Activated CD4-positive, alpha-beta memory T cell treated with anti-CD3 and anti-CD28 coated beads for 36 hours (primary cell): Measurements from ENCODE around the gene SNN. TPM values are rescaled to one million over a fixed set of nuclear protein-coding genes. Genes with fewer than 3 reads are reported as not detected.

ENCODE experiments used
- CTCF ChIA-PET: fragments of 350-600 bp; sonication (Branson Sonifier 250); formaldehyde crosslinking; loops from one replicate; lab custom pipeline; 2021; ENCODE audit warnings: antibody characterized with exemption, inconsistent platforms; lab: Charles Lee
- POLR2A ChIA-PET: fragments of 350-600 bp; sonication (Branson Sonifier 250); formaldehyde crosslinking; loops from one replicate; lab custom pipeline; 2021; ENCODE audit warnings: antibody characterized with exemption; lab: Charles Lee
- DNase-seq: peaks from one replicate; pipeline ENCODE4 v3.0.0-alpha.2; 2020
- H3K27ac Mint-ChIP-seq: one replicate; pipeline ENCODE4 v1.8.0; 2021; ENCODE audit warnings: mixed read lengths
- H3K27me3 Mint-ChIP-seq: one replicate; pipeline ENCODE4 v1.8.0; 2021; ENCODE audit warnings: mixed read lengths
- H3K36me3 Mint-ChIP-seq: one replicate; pipeline ENCODE4 v1.8.0; 2021; ENCODE audit warnings: mixed read lengths
- H3K4me1 Mint-ChIP-seq: one replicate; pipeline ENCODE4 v1.8.0; 2021; ENCODE audit warnings: low read depth, mixed read lengths
- H3K4me3 Mint-ChIP-seq: one replicate; pipeline ENCODE4 v1.8.0; 2021; ENCODE audit warnings: mild to moderate bottlenecking, mixed read lengths
- H3K9me3 Mint-ChIP-seq: one replicate; pipeline ENCODE4 v1.8.0; 2021; ENCODE audit warnings: mixed read lengths
- intact Hi-C: fragments of 100-400 bp; cut with micrococcal nuclease; formaldehyde crosslinking; loops from one replicate; pipeline ENCODE4 v1.15.1; 2023
- total RNA-seq, 2 experiments: library from RNA; stranded (reverse); gene quantifications; one replicate each; pipeline ENCODE4 v1.2.3, GENCODE V29; 2021

SNN gene
- total RNA-seq, 2 experiments from 2014 or later = 9.1 TPM

DNA sequence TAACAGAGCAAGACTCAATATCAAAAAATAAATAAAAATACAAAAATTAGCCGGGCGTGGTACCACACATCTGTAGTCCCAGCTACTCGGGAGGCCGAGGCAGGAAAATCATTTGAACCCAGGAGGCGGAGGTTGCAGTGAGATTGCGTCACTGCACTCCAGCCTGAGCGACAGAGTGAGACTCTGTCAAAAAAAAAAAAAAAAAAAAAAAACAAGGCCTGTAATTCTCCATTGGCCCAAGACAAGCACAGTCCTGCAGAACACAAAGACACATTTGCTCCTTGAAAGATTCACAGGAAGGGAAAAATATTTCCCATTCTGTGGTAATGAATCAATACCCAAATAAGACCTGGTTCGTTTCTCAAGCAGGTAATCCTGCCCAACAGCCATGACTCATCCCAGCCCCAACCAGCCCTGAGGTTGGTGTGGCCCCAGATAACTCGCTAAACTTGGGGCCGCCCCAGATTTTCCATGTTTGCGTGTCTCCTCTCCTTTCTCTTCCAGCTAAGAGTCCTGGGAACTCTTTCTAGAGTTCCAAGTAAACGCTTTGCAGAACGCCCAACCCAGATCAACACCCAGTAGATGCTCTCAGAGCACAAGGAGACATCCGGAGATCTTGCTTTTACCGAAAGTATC is 40.3 kb upstream of the SNN start:
- Mint-ChIP-seq H3K27me3 (no peaks in the 10 kb centered on the region), H3K4me1 (peaks cover 26% of the 10 kb centered on the region), H3K36me3 (no peaks in the 10 kb centered on the region), H3K9me3 (no peaks in the 10 kb centered on the region), H3K4me3 (no peak overlapping the region), H3K27ac (no peak overlapping the region)
- intact Hi-C loops = no loop called here
- no peak for DNase-seq
- ChIA-PET CTCF (interaction anchor here (1.5 kb wide), 1 partner anchor 14 kb away, joined by 5 read pairs; no protein-coding TSS in a partner anchor), POLR2A (no interaction called here)

DNA sequence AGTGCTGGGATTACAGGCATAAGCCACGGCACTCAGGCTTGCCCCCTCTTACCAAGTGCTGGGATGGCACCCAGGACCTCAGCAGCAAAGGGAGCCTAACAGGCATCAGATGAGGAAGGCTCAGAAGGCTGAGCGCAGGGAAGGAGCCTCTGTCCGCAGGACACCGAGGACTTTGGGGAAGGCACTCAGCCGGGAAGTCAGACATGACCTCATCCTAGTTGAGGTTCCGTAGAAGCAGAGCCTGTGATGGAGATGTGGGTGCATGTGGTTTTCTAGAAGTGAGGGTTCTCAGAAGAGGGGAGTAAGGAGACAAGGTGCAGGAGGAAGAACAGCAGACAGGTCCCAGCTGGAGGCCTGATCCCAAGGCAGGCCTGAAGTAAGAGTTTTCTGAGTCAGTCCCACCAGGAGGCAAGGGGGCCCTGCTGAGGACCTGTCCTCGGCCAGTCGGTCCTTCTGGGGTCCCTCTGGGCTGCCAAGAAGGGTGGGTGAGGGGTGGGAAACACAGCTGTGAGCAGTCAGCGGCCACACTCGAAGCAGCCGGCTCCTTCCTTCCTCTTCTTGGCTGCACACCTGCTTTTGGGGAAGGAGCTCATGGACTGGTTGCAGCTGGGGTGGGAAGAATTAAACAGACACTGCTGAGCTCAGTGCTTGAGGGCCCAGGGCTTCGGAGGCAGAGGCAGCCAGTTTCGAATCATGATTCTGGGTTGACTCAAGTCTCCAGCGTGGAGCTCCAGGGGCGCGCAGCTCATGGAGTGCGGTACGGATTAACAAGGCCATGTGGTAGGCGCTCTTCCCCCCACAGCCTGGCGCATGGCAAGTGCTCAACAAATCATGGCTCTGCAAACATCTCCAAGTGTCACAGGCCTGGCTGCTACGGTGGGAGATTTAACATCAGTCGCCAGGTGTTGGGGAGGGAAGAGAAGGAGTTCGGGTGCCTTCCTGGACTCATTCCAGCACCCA is 38.9 kb upstream of the SNN start:
- intact Hi-C loops = no loop called here
- POLR2A ChIA-PET = no interaction called here
- no peak for DNase-seq
- no peaks in the 10 kb centered on the region for H3K36me3 Mint-ChIP-seq
- no peaks in the 10 kb centered on the region for H3K9me3 Mint-ChIP-seq
- H3K4me3 Mint-ChIP-seq = no peak overlapping the region
- H3K27ac Mint-ChIP-seq = no peak overlapping the region
- CTCF ChIA-PET = interaction anchor here (1.7 kb wide), 1 partner anchor 97 kb away, joined by 4 read pairs; no protein-coding TSS in a partner anchor
- no peaks in the 10 kb centered on the region for H3K27me3 Mint-ChIP-seq
- H3K4me1 Mint-ChIP-seq = peaks cover 30% of the 10 kb centered on the region

DNA sequence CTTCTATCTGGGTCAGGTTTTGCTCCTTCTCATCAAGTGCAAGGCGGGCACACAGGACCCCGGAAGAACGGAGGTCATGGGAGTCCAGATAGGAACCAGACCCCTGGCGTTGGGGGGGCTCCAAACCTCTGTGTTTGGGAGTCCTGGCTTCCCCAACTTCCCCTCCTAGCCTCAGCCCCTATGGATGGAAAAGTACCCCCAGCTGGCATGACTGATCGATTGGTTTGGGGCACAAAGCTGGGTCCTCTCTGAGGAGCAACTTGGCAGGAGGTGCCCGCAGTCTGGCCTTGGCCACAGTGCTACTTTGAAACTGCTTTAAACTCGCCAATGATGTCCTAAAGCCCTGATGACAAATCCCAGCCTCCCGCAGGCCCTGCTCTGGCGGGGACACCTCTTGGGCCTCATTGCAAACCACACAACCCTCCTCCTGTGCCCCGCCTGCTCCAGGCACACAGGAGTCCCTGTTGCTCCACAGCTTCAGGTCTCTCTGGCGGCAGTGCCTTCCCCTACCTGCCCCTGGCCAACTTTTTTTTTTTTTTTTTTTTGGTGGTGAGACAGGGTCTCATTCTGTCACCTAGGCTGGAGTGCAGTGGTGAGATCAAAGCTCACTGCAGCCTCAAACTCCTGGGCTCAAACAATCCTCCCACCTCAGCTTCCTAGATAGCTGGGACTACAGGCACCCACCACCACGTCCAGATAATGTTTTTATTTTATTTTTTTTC is 38.0 kb upstream of the SNN start:
- ChIA-PET CTCF (interaction anchor here (1.6 to 1.7 kb wide), 2 partner anchors 10 to 98 kb away, joined by 4 to 5 read pairs; no protein-coding TSS in a partner anchor), POLR2A (no interaction called here)
- Mint-ChIP-seq H3K27ac (no peak overlapping the region), H3K36me3 (no peaks in the 10 kb centered on the region), H3K27me3 (no peaks in the 10 kb centered on the region), H3K4me3 (no peak overlapping the region), H3K4me1 (peaks cover 23% of the 10 kb centered on the region), H3K9me3 (no peaks in the 10 kb centered on the region)
- no peak for DNase-seq
- intact Hi-C loops = no loop called here

DNA sequence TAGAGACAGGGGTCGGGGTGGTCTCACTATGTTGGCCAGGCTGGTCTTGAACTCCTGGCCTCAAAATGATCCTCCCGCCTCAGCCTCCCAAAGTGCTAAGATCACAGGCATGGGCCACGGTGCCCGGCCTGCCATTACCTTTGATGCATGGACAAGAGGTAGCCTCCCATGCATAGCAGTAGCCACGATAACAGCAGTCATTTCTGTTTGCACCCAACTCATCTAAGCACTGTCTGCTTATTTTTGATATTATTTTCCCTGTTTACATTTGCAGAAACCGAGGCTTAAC is 37.5 kb upstream of the SNN start:
- H3K27ac Mint-ChIP-seq = no peak overlapping the region
- H3K27me3 Mint-ChIP-seq = no peaks in the 10 kb centered on the region
- POLR2A ChIA-PET = no interaction called here
- H3K4me1 Mint-ChIP-seq = peaks cover 23% of the 10 kb centered on the region
- CTCF ChIA-PET = interaction anchor here (1.6 to 1.8 kb wide), 2 partner anchors 9 to 98 kb away, joined by 4 to 5 read pairs (median 5); no protein-coding TSS in a partner anchor
- H3K4me3 Mint-ChIP-seq = no peak overlapping the region
- DNase-seq = no peak
- H3K9me3 Mint-ChIP-seq = no peaks in the 10 kb centered on the region
- no peaks in the 10 kb centered on the region for H3K36me3 Mint-ChIP-seq
- intact Hi-C loops = no loop called here

DNA sequence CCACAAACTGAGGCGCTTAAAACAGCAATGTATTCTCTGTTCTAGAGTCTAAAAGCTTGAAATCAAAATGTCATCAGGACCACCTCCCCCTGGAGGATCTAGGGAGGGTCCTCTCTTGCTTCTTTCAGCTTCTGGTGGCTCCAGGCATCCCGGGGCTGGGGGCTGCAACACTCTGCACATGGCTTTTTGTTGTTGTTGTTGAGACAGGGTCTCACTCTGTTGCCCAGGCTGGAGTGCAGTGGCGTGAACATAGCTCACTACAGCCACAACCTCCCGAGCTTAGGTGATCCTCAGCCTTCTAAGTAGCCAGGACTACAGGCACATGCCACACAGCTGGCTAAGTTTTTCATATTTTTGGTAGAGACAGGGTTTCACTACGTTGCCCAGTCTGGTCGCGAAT is 37.0 kb upstream of the SNN start:
- H3K27me3 Mint-ChIP-seq = no peaks in the 10 kb centered on the region
- H3K4me3 Mint-ChIP-seq = no peak overlapping the region
- CTCF ChIA-PET = interaction anchor here (0.6 to 1.8 kb wide), 3 partner anchors 9 to 660 kb away, joined by 3 to 5 read pairs (median 5); no protein-coding TSS in a partner anchor
- POLR2A ChIA-PET = no interaction called here
- intact Hi-C loops = no loop called here
- H3K27ac Mint-ChIP-seq = no peak overlapping the region
- no peak for DNase-seq
- peaks cover 22% of the 10 kb centered on the region for H3K4me1 Mint-ChIP-seq
- no peaks in the 10 kb centered on the region for H3K9me3 Mint-ChIP-seq
- no peaks in the 10 kb centered on the region for H3K36me3 Mint-ChIP-seq

DNA sequence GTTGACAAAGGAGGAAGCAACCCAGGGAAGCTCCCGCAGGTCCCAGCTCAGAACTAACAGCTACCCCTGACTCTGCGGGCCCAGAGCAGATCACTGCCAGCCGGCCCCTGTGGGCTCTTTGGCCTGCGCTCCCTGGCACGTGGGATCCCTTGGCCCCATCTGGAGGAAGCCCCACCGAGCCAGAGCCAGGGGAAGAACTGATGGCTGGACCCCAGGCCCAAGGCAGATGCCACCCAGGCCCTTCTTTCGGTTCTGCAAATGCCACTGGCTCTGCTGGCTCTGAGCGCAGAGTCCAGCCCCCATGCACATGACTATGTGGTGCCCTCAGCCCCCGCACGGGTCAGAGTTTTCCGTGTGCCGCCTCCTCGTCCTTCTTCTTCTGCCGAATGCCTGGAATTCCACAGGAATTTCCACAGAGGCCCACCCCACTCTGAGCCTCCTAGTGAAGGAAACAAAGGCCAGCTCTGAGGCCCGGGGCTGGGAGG is 35.8 kb upstream of the SNN start:
- Mint-ChIP-seq H3K4me3 (no peak overlapping the region), H3K36me3 (no peaks in the 10 kb centered on the region), H3K27ac (no peak overlapping the region), H3K9me3 (no peaks in the 10 kb centered on the region), H3K4me1 (peaks cover 19% of the 10 kb centered on the region), H3K27me3 (no peaks in the 10 kb centered on the region)
- POLR2A ChIA-PET = no interaction called here
- intact Hi-C loops = no loop called here
- CTCF ChIA-PET = interaction anchor here (1.8 kb wide), 1 partner anchor 100 kb away, joined by 5 read pairs; no protein-coding TSS in a partner anchor
- DNase-seq = no peak

DNA sequence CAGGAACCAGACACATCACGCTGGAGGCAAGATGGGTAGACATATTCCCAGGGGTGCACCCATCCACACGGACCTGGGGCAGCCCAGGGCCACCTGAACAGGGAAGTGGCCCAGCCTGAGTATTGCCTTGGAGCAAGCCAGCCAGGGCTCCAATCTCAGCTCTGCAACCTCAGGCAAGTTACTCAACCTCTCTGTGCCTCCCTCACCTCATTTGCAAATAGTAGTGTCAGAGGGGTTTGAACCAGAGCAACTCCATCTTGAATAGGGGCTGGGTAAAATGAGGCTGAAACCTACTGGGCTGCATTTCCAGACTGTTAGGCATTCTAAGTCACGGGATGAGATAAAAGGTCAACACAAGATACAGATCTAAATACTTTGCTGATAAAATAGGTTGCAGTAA is 35.1 kb upstream of the SNN start:
- H3K9me3 Mint-ChIP-seq = no peaks in the 10 kb centered on the region
- POLR2A ChIA-PET = no interaction called here
- H3K36me3 Mint-ChIP-seq = no peaks in the 10 kb centered on the region
- CTCF ChIA-PET = no interaction called here
- DNase-seq = no peak
- H3K4me3 Mint-ChIP-seq = no peak overlapping the region
- H3K4me1 Mint-ChIP-seq = peaks cover 17% of the 10 kb centered on the region
- intact Hi-C loops = no loop called here
- no peak overlapping the region for H3K27ac Mint-ChIP-seq
- no peaks in the 10 kb centered on the region for H3K27me3 Mint-ChIP-seq

DNA sequence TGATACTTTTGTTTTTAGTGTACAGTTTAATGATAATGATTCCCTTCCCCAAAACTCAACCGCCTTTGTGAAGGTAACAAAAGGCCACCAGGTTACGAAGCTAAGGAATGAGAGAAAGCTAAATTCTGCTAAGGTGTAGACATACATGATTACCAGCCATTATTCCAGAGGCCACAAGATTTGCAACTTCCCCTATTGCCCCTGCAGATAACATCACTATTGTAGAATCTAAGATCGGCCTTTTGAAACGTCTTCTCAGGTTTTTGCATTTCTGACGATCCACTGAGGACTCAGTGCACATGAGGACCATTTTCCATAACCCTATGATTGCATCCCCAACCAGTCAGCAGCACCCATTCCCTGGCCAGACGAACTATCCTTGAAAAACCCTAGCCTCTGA is 33.9 kb upstream of the SNN start:
- no peaks in the 10 kb centered on the region for H3K9me3 Mint-ChIP-seq
- ChIA-PET CTCF (interaction anchor here (0.7 kb wide), 1 partner anchor 102 kb away, joined by 3 read pairs; no protein-coding TSS in a partner anchor), POLR2A (no interaction called here)
- H3K27me3 Mint-ChIP-seq = no peaks in the 10 kb centered on the region
- H3K36me3 Mint-ChIP-seq = no peaks in the 10 kb centered on the region
- intact Hi-C loops = no loop called here
- H3K27ac Mint-ChIP-seq = no peak overlapping the region
- H3K4me3 Mint-ChIP-seq = no peak overlapping the region
- H3K4me1 Mint-ChIP-seq = peaks cover 11% of the 10 kb centered on the region
- DNase-seq = no peak

DNA sequence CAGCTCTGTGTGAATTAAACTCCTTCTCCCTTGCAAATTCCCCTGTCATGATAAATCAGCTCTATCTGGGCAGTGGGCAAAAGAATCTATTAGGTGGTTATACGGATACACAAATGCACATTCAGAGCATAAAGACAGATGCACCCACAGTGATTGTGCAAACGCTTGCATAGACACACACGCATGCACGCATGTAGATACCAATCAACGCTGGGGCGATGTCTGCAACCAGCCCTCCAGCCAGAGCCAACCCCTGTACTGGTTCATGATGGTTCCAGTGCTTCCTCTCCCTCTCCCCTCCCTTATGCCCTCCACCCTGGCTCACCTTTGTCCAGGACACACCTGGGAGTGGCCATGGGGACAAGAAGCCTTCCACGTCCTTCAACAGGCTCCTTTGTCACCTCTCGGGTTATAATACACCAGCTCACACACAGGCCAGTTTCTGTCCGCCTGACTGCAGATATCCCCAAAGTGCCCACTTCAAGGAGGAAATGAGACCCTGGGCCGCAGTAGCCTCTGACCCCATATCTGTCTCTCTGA is 33.1 kb upstream of the SNN start:
- H3K36me3 Mint-ChIP-seq = no peaks in the 10 kb centered on the region
- H3K27me3 Mint-ChIP-seq = no peaks in the 10 kb centered on the region
- ChIA-PET CTCF (interaction anchor here (0.7 kb wide), 1 partner anchor 103 kb away, joined by 3 read pairs; no protein-coding TSS in a partner anchor), POLR2A (no interaction called here)
- intact Hi-C loops = no loop called here
- H3K4me1 Mint-ChIP-seq = peaks cover 9% of the 10 kb centered on the region
- no peak overlapping the region for H3K4me3 Mint-ChIP-seq
- no peaks in the 10 kb centered on the region for H3K9me3 Mint-ChIP-seq
- no peak for DNase-seq
- no peak overlapping the region for H3K27ac Mint-ChIP-seq

DNA sequence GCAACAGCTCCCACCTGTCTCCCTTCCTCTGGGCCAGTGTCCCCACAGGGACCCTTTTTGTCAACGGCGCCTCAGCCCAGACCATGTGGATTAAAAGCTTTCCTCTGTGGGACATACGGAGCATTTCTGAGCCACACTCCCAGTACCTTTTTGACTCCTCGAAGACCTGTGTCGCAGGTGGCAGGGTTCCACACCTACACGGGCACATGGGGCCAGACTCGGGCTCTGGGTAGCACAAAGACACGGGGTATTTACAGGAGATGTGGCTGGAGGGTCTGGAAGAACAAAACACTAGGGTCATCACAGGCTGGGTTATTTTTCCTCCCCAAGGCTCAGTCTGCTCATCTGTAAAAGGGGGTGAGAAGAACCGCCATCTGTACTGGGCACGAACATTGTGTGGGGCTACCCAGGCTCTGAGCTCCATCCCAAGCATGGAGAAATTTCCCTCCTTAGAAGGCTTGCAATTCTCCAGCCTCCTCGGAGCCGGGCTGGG is 32.5 kb upstream of the SNN start:
- intact Hi-C loops = no loop called here
- peaks cover 9% of the 10 kb centered on the region for H3K4me1 Mint-ChIP-seq
- no peak overlapping the region for H3K27ac Mint-ChIP-seq
- no peak overlapping the region for H3K4me3 Mint-ChIP-seq
- no peaks in the 10 kb centered on the region for H3K36me3 Mint-ChIP-seq
- ChIA-PET POLR2A (no interaction called here), CTCF (interaction anchor here (1.1 to 2.2 kb wide), 3 partner anchors 78 to 228 kb away, joined by 3 to 8 read pairs (median 3); no protein-coding TSS in a partner anchor)
- H3K27me3 Mint-ChIP-seq = no peaks in the 10 kb centered on the region
- DNase-seq = no peak
- H3K9me3 Mint-ChIP-seq = no peaks in the 10 kb centered on the region

DNA sequence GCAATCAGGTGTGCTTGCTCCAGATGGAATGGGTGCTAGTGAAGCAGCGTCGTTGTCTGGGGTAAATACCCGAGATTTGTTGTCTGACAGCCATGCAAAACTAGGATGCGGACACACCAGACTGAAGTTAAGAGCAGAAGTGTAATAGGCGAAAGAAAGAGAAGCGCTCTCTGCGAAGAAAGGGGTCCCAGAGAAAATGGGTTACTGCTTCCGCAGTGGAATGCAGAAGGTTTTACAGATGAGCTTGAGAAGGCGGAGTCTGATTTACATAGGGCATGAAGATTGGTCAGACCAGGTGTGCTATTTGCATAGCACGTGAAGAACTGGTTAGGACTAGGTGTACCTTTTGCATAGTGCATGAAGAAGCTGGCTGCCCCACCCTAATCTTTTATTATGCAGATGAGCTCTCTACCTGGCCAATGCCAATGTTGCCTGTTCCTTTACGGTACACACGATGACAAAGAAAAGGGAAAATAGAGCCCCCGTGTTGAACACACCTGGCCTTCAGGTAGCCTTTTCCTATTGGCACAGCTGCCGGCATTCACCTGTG is 32.0 kb upstream of the SNN start:
- no peak overlapping the region for H3K27ac Mint-ChIP-seq
- DNase-seq = no peak
- ChIA-PET POLR2A (no interaction called here), CTCF (interaction anchor here (0.6 to 2.2 kb wide), 5 partner anchors 17 to 229 kb away, joined by 3 to 8 read pairs (median 3); no protein-coding TSS in a partner anchor)
- intact Hi-C loops = no loop called here
- H3K4me1 Mint-ChIP-seq = peaks cover 12% of the 10 kb centered on the region
- H3K9me3 Mint-ChIP-seq = no peaks in the 10 kb centered on the region
- no peak overlapping the region for H3K4me3 Mint-ChIP-seq
- no peaks in the 10 kb centered on the region for H3K27me3 Mint-ChIP-seq
- H3K36me3 Mint-ChIP-seq = no peaks in the 10 kb centered on the region
